G401 (cell line): ENCODE measurements around the gene SYN1. TPM values are rescaled to one million over a fixed set of nuclear protein-coding genes. Genes with fewer than 3 reads are reported as not detected.

Experiments used
- DNase-seq: peaks from one replicate; pipeline ENCODE4 v3.0.0-alpha.2; 2015; ENCODE audit warnings: low spot score
- in situ Hi-C: cut with HindIII; loops from 2 replicates; pipeline ENCODE4 v1.10.0; 2016; ENCODE audit warnings: low sequenced_read_pairs, mixed read lengths
- total RNA-seq: library from RNA; depleted of rRNA; stranded (reverse); fragments of >200 nt; shearing (Covaris generic); gene quantifications from 2 replicates; pipeline ENCODE4 v1.2.3, GENCODE V29; 2014

The SYN1 gene
- total RNA-seq, 1 experiment from 2014 or later, result 0.61 TPM

DNA sequence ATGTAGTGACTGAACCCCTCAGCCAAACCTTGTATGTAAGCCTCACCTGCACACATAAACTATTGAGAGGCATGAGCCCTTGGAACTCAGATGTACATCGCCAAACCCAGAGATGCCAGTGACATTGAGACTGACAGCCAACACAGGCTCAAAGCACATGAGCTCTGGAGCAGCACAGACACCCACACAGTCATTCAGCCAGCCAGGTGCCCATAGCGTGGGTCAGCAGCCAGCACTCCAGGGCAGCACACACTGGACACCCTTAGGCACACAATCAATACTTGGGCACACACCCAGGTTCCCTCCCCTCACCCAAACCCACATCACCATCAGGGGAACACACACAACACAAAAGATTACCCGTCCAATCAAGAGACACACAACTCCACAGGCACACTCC, 41.8 kb downstream of the SYN1 start:
- DNase-seq, result no peak
- in situ Hi-C loops, result no loop called here

DNA sequence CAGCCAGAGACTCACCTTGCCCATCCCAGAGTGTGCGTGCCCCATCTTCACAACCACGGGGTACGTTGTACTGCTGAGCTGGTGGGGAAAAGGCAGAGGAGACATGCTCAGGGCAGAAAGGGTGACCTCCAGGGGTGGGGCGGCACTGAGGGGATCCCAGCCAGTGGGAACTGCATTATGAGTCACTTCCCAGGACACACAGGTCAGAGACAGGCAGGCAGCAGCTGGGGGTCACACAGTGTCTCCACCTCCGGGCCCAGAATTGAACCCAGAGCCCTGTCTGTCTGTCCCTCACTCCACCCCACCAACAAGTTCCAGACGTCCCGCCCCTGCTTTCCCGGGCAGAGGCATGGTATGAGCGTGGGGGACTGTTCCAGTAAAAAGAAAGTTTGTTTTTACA, 42.2 kb downstream of the SYN1 start:
- in situ Hi-C loops, result no loop called here
- no peak for DNase-seq

DNA sequence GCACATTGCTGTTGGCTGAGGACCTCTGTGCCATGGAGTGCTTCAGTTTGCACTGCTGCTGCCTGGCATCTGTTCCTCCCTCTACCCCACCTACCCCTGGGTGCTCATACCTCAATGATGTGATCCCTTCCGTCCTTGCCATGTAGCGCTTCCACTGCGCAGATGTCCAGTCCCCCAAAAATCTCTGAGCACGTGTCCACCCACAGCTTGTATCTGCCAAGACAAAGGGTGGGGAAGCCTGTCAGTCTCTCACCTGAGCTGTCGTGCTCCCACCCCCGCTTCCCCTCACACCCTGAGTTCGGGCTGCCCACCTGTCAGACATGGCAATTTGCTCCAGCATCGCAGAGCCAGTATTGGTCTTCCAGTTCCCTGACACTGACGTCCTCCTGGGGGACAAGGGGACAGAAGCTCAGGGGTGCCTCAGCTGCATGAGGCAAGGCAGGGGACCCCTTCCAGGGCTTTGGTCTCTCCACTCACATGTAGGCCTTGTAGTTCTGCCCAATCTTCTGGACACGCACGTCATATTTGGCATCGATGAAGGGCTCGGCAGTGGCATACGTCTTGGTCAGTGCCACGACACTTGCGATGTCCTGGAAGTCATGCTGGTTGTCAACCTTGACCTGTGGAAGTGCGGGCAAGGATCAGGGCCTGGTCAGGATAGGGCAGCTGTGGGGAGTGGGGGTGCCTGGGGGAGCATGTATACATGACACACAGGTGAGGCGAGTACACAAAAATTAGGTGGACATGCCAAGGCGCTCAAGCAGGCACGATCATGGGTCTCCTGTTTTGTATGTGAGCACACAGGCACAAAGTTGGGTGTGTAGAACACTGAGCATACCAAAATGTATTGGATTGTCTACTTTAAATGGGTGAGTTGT, 43.4 kb downstream of the SYN1 start:
- DNase-seq, result no peak
- in situ Hi-C loops, result no loop called here

DNA sequence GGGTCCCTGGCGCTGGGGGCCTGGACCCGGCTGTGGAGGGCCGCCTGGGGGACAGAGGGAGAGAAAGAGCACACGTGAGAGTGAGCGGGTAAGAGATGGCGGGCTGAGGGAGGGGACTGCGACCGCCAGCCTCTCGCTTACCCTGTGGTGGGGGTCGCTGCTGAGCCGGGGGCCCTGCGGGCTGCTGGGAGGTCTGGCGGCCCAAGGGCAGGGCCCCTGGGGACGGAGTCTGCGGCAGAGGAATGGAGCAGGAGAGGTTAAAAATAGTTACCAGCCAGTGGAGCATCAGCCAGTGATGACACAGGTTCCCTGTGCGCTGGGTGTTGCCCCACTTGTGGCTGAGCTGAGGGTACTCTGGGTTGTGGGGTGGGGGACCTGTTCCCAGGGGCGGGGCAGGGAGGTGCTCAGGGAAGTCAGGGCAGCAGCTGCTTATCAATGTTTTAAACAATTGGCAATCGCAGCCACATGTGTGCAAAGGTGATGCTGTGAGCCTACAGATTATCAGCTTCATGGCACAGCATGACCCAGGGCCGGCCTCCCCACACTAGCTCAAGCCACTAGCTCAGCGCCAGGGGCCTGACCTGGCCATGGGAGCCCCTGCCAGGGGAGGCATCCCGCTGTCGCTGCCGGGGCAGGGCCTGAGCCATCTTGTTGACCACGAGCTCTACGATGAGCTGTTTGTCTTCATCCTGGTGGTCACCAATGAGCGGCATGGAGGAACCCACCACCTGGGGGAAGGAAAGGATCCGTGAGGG, 44.9 kb downstream of the SYN1 start:
- no peak for DNase-seq
- in situ Hi-C loops, result no loop called here

DNA sequence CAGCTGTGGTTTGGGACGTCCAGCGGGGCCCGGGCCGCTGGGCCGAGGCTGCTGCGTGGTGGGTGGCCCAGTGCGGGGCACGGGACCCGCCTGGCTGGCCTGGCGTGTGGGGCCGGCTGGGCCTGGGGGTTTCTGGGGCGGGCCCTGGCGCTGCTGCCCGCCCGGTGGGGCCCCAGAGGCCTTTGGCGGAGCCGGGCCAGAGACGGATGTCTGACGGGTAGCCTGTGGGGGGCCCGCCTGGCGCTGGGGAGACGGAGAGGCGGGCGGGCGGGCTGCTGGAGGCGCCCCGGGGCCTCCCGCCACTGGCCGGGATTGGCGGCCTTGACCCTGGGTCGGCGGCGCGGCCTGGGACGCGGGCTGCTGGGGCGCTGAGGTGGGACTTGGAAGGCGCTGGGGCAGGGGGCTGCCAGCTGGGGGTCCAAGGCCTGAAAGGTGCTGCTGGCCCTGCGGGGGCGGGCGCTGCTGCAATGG, 45.5 kb downstream of the SYN1 start:
- in situ Hi-C loops, result no loop called here
- DNase-seq, result no peak

DNA sequence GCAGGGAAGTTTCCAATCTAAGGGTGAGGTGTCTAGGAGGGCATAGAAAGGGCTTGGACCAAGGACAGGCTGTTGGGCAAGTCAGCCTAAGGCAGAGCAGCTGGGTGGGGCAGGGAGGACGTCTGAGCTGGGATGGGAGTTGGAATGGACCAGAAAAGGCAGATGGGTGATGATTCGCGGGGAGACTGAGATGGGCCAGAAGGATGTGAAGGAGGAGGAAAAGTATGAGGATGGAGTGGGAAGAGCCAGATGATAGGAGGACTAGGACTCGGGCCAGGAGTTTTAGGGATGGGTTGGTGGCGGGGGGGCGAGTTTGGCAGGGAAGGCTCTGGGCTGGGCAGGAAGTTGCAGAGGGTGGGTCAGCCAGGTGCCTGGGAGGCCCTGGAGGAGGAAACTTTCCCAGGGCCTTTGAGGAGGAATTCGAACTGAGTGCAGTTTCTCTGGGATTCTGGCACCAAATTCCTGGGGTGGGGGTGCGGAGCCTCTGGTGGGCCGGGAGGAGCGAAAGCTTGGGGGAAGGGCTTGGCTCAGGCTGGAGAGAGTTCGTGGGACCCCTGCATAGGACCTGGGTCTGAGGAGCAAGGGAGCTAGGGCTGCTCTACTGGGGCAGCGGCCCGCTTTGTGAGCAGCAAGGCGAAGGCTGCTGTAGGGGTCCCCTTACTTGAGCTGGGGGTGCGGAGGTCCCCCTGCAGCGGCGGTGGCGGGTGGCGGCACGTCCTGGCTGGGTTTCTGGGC, 46.1 kb downstream of the SYN1 start:
- DNase-seq, result no peak
- in situ Hi-C loops, result no loop called here

DNA sequence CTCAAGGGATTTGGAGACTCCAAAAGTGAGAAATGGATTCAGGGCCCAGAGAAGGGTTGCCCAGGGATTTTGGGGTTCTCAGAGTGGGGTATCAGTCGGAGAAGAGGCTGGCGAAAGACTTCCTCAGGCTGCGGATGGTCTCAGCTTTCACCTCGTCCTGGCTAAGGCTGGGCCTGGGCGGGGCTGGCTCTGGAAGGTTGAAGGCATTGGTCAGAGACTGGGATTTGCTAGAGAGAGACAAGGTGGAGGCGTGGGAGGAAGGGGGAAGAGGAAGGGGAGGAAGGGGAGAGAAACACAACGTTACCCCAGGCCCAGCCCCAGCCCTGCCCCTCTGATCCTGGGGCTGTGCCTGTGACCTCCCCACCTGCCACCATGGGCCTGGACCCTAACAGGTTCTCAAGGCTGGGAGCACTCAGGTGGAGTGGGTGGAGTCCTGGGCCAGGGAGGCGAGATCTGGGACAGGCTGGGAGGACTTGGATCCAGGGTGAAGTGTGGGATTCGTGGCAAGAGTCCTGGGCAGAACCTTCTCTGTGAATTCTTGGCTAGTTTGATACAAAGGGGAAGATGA, 46.8 kb downstream of the SYN1 start:
- DNase-seq, result no peak
- in situ Hi-C loops, result no loop called here

DNA sequence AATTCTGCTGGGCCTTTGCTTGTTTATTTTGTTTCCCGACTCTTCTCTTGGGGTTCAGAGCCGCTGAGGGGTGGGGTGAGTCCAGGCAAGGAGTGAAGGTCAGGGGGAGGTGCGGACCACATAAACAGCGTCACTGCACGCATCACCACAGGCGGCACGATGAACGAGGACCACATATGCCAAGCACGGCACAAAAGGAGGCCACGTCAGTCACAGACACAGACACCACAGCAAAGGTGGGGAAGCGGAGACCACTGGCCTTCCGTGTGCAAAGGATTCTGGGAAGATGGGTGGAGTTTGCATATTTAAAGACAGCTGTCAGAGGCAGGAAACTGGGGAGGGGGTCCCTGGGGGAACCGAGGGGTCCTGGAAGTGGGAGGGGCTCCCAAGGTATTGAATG, 47.8 kb downstream of the SYN1 start:
- in situ Hi-C loops, result no loop called here
- DNase-seq, result no peak

DNA sequence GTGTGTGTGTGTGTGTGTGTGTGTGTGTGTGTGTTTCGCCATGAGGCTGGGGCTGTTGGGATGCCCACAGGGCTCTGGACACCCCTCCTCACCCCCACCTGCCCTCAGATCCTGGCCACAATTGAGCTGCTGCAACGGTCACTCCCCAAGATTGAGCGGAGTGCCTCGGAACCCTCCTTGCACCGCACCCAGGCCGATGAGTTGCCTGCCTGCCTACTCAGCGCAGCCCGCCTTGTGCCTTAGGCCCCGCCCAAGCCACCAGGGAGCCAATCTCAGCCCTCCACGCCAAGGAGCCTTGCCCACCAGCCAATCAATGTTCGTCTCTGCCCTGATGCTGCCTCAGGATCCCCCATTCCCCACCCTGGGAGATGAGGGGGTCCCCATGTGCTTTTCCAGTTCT, 48.4 kb downstream of the SYN1 start:
- DNase-seq, result no peak
- in situ Hi-C loops, result no loop called here

DNA sequence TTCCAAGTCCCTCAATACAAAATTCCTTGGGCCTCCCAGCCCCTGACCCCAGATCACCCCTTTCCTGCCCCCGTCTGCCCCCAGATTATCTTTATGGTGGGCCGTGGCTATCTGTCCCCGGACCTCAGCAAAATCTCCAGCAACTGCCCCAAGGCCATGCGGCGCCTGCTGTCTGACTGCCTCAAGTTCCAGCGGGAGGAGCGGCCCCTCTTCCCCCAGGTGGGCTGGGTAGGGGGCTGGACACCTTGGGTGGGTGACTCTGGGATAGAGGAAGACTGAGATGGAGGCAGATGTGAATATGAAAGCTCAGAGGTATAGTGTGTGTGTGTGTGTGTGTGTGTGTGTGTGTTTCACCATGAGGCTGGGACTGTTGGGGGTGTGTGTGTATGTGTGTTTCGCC, 48.9 kb downstream of the SYN1 start:
- no peak for DNase-seq
- in situ Hi-C loops, result no loop called here

DNA sequence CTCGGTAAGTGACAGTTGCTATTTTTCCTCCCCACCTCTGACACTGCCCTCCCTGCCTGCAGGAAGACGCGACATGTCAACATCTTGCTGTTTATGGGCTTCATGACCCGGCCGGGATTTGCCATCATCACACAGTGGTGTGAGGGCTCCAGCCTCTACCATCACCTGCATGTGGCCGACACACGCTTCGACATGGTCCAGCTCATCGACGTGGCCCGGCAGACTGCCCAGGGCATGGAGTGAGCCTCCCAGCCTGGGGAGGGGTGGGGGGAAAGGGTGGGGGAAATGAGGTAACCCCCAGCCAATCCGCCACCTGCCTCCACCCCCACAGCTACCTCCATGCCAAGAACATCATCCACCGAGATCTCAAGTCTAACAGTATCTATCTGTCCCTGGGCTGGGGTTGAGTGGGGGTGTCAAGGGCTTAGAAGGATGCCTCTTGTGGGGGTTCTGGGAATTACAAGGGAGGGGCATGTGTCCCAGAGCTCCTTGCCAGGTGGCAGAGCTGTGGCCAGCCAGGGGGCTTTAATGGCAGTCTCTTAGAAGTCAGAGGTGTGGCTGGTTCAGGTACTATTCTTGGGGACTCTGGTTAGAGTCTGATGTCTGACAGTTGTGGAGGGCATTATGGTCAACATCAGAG, 50.9 kb downstream of the SYN1 start:
- in situ Hi-C loops, result no loop called here
- DNase-seq, result no peak

DNA sequence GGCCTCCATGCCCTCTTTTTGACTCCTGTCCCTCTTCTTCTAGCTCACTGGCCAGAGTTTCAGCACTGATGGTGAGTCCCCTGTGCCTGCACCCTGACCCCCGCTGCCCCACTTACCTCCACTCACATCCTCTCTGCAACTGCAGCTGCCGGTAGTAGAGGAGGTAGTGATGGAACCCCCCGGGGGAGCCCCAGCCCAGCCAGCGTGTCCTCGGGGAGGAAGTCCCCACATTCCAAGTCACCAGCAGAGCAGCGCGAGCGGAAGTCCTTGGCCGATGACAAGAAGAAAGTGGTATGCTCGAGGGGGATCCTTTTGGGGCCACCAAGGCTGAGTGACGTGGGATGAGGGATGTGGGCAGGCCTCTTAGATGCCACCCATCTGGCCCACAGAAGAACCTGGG, 52.8 kb downstream of the SYN1 start:
- in situ Hi-C loops, result no loop called here
- no peak for DNase-seq

DNA sequence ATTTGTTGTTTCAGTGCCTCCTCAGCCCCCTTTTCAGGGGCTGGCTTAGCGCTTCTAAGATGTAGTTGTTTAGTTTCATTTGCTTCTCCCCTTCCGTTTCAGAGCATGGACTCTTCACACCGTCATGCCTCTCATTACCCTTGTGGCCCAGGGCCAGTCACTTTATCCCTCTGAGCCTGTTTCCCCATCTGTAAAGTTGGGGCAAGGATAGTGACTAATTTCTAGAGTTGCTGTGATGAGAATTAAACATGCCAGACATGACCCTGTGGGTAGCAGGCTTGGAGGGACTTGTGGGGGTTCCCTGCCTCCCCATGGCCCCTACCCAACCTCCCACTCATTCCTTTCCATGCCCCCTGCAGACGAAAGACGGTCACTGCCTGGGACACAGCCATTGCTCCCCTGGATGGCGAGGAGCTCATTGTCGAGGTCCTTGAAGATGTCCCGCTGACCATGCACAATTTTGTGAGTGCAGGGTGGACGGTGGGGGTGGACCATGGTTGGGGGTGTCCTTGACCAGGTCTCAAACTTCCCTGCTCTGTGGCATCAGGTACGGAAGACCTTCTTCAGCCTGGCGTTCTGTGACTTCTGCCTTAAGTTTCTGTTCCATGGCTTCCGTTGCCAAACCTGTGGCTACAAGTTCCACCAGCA, 55.1 kb downstream of the SYN1 start:
- no peak for DNase-seq
- in situ Hi-C loops, result no loop called here

DNA sequence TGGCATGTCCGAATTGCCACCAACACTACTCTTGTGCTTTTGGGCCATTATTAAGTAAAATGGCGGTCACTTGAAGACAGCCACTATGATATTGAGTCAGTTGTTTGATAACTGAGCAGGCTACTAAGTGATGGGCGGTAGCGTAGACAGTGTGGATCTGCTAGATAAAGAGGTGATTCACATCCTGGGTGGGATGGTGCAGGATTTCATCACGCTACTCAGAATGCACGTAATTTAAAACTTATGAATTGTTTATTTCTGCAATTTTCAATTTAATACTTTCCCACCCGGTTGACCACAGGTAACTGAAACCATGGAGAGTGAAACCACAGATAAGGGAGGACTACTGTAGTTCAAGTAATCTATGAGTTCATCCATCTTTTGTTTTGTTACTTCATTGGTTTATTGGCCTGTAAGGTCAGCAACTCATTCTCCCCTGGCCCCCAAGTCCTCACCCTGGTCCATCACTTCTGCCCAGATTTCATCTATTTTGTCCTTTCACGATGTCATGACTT, 55.8 kb downstream of the SYN1 start:
- in situ Hi-C loops, result no loop called here
- DNase-seq, result no peak

DNA sequence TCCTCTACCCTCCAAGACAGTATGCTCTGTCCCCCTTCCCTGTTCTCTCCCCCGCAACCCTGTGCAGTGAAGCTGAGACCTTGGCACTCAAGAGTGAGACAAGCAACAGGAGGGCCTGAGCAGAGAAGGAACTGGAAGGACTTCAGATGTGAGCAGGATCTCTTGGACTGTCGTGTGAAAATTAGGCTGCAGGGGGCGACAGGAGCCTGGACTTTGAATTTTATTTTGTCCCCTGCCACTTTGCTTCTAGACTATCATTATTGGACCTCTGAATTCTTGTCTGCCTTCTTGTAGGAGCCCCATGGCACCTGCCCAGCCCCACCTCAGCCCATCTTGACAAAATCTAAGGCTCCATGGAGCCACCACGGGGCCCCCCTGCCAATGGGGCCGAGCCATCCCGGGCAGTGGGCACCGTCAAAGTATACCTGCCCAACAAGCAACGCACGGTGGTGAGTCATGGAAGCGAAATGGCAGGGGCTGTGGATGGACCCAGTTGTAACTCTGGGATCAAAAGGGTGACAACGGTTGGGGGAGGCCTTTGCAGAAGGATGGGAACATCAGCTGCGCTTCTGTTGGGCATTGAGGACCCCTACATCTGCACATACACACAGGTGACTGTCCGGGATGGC, 56.9 kb downstream of the SYN1 start:
- in situ Hi-C loops, result no loop called here

DNA sequence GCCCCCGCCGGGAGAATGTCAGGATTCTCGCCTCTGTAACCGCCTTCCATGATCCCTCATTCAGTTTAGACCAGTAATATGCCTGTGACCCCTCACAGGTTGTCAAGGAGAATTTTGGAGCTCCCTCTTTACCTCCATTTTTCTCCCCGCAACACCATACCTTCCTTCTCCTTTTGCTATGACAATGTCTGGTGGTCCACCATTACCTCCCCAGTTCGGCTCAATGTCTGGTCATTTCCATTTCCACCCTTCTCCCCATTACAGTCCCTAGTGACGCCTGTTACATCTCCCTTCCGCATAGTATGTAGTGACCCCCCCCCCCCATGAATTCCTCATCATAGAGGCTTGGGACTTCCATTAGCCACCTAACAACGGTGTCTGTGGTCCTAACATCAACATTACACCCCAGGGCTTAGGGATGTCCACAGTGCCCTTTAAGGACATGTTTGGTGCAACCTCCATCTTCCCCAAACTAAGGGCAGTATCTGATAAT, 58.0 kb downstream of the SYN1 start:
- in situ Hi-C loops, result no loop called here
- DNase-seq, result no peak

More for the DNA sequence above, 56.9 kb downstream of the SYN1 start:
- DNase-seq, result peak; percentile 56

DNA sequence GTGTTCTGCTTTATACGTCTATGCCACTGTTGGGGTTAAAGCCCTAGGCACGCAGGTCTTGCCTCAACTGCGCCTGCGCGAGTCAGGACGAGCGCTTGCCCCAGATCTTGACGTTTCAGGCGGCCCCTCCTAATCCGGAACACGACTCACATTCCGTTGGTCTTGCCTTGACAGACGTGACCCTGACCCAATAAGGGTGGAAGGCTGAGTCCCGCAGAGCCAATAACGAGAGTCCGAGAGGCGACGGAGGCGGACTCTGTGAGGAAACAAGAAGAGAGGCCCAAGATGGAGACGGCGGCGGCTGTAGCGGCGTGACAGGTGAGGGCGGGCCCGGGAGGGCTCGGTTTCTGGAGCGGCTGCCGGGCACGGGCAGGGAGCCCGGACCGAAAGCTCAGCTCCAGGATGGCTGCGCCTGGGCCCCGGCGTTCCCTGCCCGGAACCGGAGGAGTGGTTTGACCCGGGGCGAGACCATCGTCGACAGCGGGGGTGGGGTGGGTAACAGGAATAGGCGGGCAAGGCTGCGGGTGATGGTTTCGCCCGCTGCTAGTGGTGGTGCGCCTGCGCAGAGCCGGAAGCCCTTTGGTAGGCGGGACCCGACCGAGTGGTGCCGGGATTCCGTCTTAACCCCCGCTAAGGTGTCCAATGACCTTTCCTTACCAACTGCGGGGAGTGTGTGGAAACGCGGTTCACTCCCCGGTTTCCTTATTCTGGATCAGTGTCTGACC, 58.6 kb downstream of the SYN1 start, which contains the start of gene ARAF:
Gene ARAF, plus strand, starts transcription at position 272 of the 725 bp plus-strand sequence. CDS start 1,763 bp downstream, outside the sequence.
- in situ Hi-C loops, result no loop called here
- DNase-seq, result peak; percentile 98
